Stimulated activated CD4-positive, alpha-beta T cell treated with anti-CD3 and anti-CD28 coated beads, Interleukin-12 subunit alpha, Interleukin-12 subunit beta, amount 100 ng/mL, for 4 hours (primary cell): ENCODE data around the gene TAOK3.
A peak's percentile ranks its signal among the peaks of the same experiment; 100 is the strongest.
"Not testable (repeated sequence)": the region's sequence is repeated elsewhere in the genome, so short reads cannot be mapped to it uniquely, and the experiment has no call there.

ENCODE experiments used
- DNase-seq: peaks from one replicate; pipeline ENCODE4 v3.0.0-alpha.2; 2020

The TAOK3 gene

GRCh38 chr12:118188690-118189371 lies 183.9 kb downstream of the TAOK3 start:
- DNase-seq: no peak

GRCh38 chr12:118187751-118188435 lies 184.8 kb downstream of the TAOK3 start:
- no peak for DNase-seq

- DNase-seq: no peak
Measured at GRCh38 chr12:118185602-118186397, 186.9 kb downstream of the TAOK3 start.

- DNase-seq: no peak
Measured at GRCh38 chr12:118183711-118184110, 189.0 kb downstream of the TAOK3 start.

- no peak for DNase-seq
Measured at GRCh38 chr12:118183155-118183554, 189.6 kb downstream of the TAOK3 start.

- DNase-seq: no peak
Measured at GRCh38 chr12:118175823-118176447, 196.8 kb downstream of the TAOK3 start.

- DNase-seq: no peak
Measured at GRCh38 chr12:118166946-118167345, 205.8 kb downstream of the TAOK3 start.

- DNase-seq: no peak
Measured at GRCh38 chr12:118164798-118165486, 207.8 kb downstream of the TAOK3 start.

GRCh38 chr12:118160536-118160935 lies 212.2 kb downstream of the TAOK3 start:
- DNase-seq: no peak

GRCh38 chr12:118151755-118152154 lies 221.0 kb downstream of the TAOK3 start:
- no peak for DNase-seq

GRCh38 chr12:118150625-118151024 lies 222.1 kb downstream of the TAOK3 start:
- no peak for DNase-seq

- DNase-seq: no peak
Measured at GRCh38 chr12:118148287-118148686, 224.4 kb downstream of the TAOK3 start.

- no peak for DNase-seq
Measured at GRCh38 chr12:118145798-118146156, 226.9 kb downstream of the TAOK3 start.

- no peak for DNase-seq
Measured at GRCh38 chr12:118145113-118145797, 227.5 kb downstream of the TAOK3 start.

- no peak for DNase-seq
Measured at GRCh38 chr12:118144499-118144898, 228.2 kb downstream of the TAOK3 start.

GRCh38 chr12:118140825-118141224 lies 231.9 kb downstream of the TAOK3 start:
- DNase-seq: no peak

GRCh38 chr12:118137148-118137678 lies 235.5 kb downstream of the TAOK3 start:
- no peak for DNase-seq

- DNase-seq: peak; percentile 38
Measured at GRCh38 chr12:118136559-118137003, 236.1 kb downstream of the TAOK3 start.

GRCh38 chr12:118135788-118136558 lies 236.7 kb downstream of the TAOK3 start, which contains the start of gene PEBP1:
Gene PEBP1 (plus strand): TSS chr12:118136124. CDS start chr12:118136210, 86 bp downstream.
- peak; percentile 92 for DNase-seq

- DNase-seq: not testable (repeated sequence)
Measured at GRCh38 chr12:118129436-118129835, 243.3 kb downstream of the TAOK3 start.

- DNase-seq: no peak
Measured at GRCh38 chr12:118127867-118128266, 244.8 kb downstream of the TAOK3 start.
